HEK293 (cell line): ENCODE measurements around the gene PYURF.

Source experiments
- CTCF ChIP-seq: fragments of 450-650 bp; formaldehyde crosslinking; IDR thresholded peaks from 2 replicates; pipeline ENCODE4 v1.5.1; 2016; ENCODE audit warnings: missing biosample characterization, missing genetic modification characterization
- SP2 ChIP-seq: fragments of 450-650 bp; formaldehyde crosslinking; IDR thresholded peaks from 2 replicates; pipeline ENCODE4 v1.5.1; 2016; ENCODE audit warnings: missing biosample characterization, missing genetic modification characterization
- TCF7L2 ChIP-seq: IDR thresholded peaks from 2 replicates; pipeline ENCODE4 v1.6.1; 2011; ENCODE audit warnings: low read depth, mild to moderate bottlenecking, inconsistent platforms, low read length, moderate library complexity, borderline replicate concordance
- ZNF558 ChIP-seq: fragments of 450-650 bp; formaldehyde crosslinking; IDR thresholded peaks from 2 replicates; pipeline ENCODE4 v1.5.1; 2016; ENCODE audit warnings: missing biosample characterization, missing genetic modification characterization

- TF ChIP-seq TCF7L2: no peak
- TF ChIP-seq ZNF558 (tag by site-specific recombination): no peak
- no peak for TF ChIP-seq SP2 (tag by site-specific recombination)
- no peak for TF ChIP-seq CTCF (tag by site-specific recombination)
These were observed 6.8 kb downstream of the PYURF start for GRCh38 chr4:88516746-88517145.
